ENCODE measurements around the gene TMEM184A. TPM values are rescaled to one million over a fixed set of nuclear protein-coding genes. Genes with fewer than 3 reads are reported as not detected.

TMEM184A gene
- total RNA-seq, 1 donor from 2014 or later: 8.6 TPM

GRCh38 chr7:1534330-1535099 is 21.5 kb downstream of the TMEM184A start:
- Mint-ChIP-seq H3K27me3 (no peaks in the 10 kb centered on the region), H3K9me3 (ENCODE audit: low read depth) (no peaks in the 10 kb centered on the region), H3K4me1 (ENCODE audit: low read depth) (peaks cover 34% of the 10 kb centered on the region), H3K27ac (peak overlapping the region; percentile 77), H3K4me3 (ENCODE audit: low read depth) (no peak overlapping the region), H3K36me3 (ENCODE audit: insufficient read depth) (peaks cover 1% of the 10 kb centered on the region)
- TF ChIP-seq CTCF (IDR thresholded peaks at IDR 0.05; ENCODE audit: unreplicated experiment): no peak
- DNase-seq (ENCODE audit: low spot score, unreplicated experiment): no peak

DNA sequence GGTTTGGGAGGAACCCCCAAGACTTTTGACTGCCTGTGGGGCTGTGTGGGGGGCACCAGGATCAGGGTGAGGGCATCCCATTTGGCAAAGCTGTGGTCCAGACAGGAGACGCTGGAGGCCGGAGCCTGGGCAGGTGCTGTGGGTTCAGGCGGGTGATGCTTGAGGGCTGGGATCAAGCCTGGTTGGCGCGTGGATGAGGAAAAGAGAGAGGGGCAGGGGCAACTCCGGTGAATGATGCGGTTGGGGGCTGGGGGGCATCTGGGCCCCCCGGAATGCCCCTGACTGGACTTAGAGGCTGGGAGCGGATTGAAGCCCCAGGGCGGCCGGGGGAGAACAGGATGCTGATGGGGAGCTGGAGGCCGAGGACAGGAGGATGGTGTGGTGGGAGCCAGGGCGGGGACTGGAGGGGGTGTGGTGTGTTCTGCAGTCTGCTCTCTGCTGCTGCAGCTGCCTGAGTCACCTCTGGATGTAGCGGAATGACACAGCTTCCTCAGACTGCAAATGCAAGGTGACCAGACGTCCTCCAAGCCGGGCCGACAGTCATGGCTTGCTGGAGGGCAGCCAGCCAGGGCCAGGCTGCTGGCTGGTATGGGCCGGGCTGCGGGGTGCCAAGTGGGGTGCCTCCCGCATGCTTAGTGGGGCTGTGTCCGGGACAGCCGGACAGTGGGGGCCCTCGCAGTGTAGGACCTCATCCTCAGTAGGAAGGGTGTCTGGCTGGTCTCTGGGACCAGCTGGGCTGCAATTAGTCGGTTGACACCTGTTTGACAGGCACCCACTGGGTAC is 22.3 kb downstream of the TMEM184A start:
- TF ChIP-seq CTCF (IDR thresholded peaks at IDR 0.05; ENCODE audit: unreplicated experiment): no peak
- Mint-ChIP-seq H3K9me3 (ENCODE audit: low read depth) (no peaks in the 10 kb centered on the region), H3K4me3 (ENCODE audit: low read depth) (no peak overlapping the region), H3K4me1 (ENCODE audit: low read depth) (peaks cover 34% of the 10 kb centered on the region), H3K27me3 (no peaks in the 10 kb centered on the region), H3K27ac (no peak overlapping the region), H3K36me3 (ENCODE audit: insufficient read depth) (peaks cover 1% of the 10 kb centered on the region)
- DNase-seq (ENCODE audit: low spot score, unreplicated experiment): no peak

DNA sequence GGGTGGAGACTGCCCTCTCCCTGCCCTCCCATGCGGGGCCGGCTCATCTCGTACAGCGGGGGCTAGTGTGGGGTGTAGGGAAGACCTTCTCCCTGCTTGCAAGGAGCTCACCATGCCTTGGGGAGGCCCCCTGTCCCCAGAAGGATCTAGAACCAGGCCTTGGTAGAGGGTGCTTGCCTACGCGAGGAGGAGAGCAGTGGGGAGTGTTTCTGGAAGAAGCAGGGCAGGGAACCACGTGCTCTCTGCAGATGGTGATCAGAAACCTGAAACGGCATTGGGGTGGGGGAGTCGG is 22.8 kb downstream of the TMEM184A start:
- H3K4me1 Mint-ChIP-seq (ENCODE audit: low read depth): peaks cover 34% of the 10 kb centered on the region
- no peaks in the 10 kb centered on the region for H3K27me3 Mint-ChIP-seq
- no peaks in the 10 kb centered on the region for H3K9me3 Mint-ChIP-seq (ENCODE audit: low read depth)
- peak overlapping the region; percentile 96 for H3K27ac Mint-ChIP-seq
- no peak for DNase-seq (ENCODE audit: low spot score, unreplicated experiment)
- H3K4me3 Mint-ChIP-seq (ENCODE audit: low read depth): peak overlapping the region; percentile 77
- no peak for TF ChIP-seq CTCF (IDR thresholded peaks at IDR 0.05; ENCODE audit: unreplicated experiment)
- H3K36me3 Mint-ChIP-seq (ENCODE audit: insufficient read depth): peaks cover 1% of the 10 kb centered on the region

DNA sequence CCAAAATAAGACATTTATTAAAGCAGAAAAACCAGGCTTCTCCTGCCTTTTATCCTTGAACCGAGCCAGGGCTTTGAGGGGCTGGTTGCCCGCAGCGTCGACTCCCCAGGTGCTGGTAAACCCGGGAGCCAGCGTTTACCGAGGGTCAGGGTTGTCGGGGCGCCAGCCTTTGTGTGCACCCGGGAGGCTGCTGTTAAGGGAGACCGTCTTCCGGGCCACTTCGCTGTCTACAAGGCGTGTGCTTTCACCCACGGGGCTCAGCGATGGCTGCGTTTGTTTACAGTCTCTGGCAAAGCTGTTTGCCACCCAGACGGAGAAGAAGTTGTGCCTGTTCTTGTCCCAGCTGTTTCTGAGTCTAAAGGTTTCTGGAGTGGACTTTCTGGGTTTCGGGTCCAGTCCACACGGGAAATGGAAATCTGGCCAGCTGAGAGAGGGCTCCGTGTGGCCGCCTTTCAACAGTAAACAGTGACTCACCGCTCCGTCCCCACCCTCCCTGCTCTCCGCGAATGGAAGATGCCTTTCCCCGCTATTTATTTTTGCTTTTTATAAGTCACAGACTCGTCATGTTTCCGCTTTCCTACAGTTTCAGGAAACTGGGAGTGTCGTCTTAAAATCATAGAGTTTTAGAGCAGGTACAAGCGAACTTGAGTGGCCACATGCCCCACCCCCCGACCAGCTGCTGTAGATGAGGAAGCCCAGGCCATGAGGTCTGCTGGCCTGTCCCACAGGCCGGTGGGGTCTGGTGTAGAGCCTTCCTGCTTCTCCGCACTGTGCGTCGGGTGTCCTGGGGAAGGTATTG is 23.4 kb downstream of the TMEM184A start:
- Mint-ChIP-seq H3K27me3 (no peaks in the 10 kb centered on the region), H3K27ac (peak overlapping the region; percentile 96), H3K4me3 (ENCODE audit: low read depth) (peak overlapping the region; percentile 77)

More for the DNA sequence above, 23.4 kb downstream of the TMEM184A start:
- no peak for DNase-seq (ENCODE audit: low spot score, unreplicated experiment)
- peaks cover 32% of the 10 kb centered on the region for H3K4me1 Mint-ChIP-seq (ENCODE audit: low read depth)
- H3K36me3 Mint-ChIP-seq (ENCODE audit: insufficient read depth): no peaks in the 10 kb centered on the region
- TF ChIP-seq CTCF (IDR thresholded peaks at IDR 0.05; ENCODE audit: unreplicated experiment): no peak
- no peaks in the 10 kb centered on the region for H3K9me3 Mint-ChIP-seq (ENCODE audit: low read depth)
